Keratinocyte (primary cell): ENCODE data around the gene DIAPH2.

Source experiments
- EZH2 ChIP-seq: IDR thresholded peaks from one replicate; pipeline ENCODE4 v1.6.1; 2012; ENCODE audit warnings: inconsistent platforms, mild to moderate bottlenecking, low read length, moderate library complexity
- TF ChIP-seq, protein P1 (sequence below), 3 experiments: IDR thresholded peaks in 1 of 3; conservative IDR thresholded peaks in 1 of 3; optimal IDR thresholded peaks in 1 of 3; 2 replicates in 2 of 3; 3 replicates in 1 of 3; pipeline versions ENCODE3 to v1.5.1; 2011; ENCODE audit warnings: low read length in 3 of 3, mild to moderate bottlenecking in 3 of 3, moderate library complexity in 2 of 3, control low read depth in 1 of 3, inconsistent platforms in 1 of 3; ENCODE audit not compliant: insufficient read depth in 2 of 3; ENCODE audit errors: extremely low read depth in 1 of 3

DNA sequence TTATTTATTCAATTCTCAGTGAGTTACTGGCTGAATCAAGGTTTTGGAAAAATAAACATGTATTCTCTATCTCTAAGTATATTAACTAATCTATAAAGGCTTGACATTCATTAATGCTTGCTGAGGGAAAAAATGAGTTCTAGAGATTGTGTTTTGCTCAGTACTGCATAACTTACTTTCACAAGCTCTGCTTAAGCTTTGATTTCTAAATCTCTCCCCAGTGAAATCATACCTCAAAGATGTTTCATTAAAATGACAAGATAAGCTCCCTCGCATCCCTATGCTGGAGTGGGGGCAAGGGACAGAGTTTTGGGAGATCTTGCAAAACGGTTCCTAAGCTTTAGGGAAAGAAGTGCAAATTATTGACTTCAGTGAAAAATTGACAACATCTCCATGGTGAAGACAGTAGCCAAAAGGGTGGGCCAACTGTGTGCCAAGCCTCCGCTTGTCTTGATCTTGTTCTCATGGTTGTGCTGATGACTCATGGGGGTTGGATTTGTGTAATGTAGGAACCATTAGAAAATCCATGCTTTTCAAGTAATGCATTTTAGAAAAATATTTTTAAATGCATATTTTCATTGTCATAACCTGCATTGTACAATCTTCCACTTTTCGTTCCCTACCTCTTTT, 720.5 kb downstream of the DIAPH2 start:
- TF ChIP-seq, protein P1, sequence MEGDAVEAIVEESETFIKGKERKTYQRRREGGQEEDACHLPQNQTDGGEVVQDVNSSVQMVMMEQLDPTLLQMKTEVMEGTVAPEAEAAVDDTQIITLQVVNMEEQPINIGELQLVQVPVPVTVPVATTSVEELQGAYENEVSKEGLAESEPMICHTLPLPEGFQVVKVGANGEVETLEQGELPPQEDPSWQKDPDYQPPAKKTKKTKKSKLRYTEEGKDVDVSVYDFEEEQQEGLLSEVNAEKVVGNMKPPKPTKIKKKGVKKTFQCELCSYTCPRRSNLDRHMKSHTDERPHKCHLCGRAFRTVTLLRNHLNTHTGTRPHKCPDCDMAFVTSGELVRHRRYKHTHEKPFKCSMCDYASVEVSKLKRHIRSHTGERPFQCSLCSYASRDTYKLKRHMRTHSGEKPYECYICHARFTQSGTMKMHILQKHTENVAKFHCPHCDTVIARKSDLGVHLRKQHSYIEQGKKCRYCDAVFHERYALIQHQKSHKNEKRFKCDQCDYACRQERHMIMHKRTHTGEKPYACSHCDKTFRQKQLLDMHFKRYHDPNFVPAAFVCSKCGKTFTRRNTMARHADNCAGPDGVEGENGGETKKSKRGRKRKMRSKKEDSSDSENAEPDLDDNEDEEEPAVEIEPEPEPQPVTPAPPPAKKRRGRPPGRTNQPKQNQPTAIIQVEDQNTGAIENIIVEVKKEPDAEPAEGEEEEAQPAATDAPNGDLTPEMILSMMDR (optimal IDR thresholded peaks at IDR 0.05 in 1 of 3, IDR thresholded peaks at IDR 0.05 in 1 of 3, conservative IDR thresholded peaks at IDR 0.05 in 1 of 3; ENCODE audit: extremely low read depth in 1 of 3, insufficient read depth in 2 of 3, low read length in 3 of 3): no peak
- TF ChIP-seq EZH2: no peak
